HG03571 (cell line): ENCODE results near the gene POLR2I.

Source experiments
- ATAC-seq: cut with Tn5 transposase; IDR thresholded peaks from one replicate; pipeline ENCODE4 v1.9.1; 2021; ENCODE audit not compliant: unreplicated experiment

Gene POLR2I

GRCh38 chr19:36064826-36065225 lies 49.8 kb downstream of the POLR2I start:
- ATAC-seq = no peak
